ENCODE results near the gene MMP11. TPM values are rescaled to one million over a fixed set of nuclear protein-coding genes. Genes with fewer than 3 reads are reported as not detected.

The MMP11 gene
- total RNA-seq, 1 experiment from 2014 or later = 14.5 TPM

DNA sequence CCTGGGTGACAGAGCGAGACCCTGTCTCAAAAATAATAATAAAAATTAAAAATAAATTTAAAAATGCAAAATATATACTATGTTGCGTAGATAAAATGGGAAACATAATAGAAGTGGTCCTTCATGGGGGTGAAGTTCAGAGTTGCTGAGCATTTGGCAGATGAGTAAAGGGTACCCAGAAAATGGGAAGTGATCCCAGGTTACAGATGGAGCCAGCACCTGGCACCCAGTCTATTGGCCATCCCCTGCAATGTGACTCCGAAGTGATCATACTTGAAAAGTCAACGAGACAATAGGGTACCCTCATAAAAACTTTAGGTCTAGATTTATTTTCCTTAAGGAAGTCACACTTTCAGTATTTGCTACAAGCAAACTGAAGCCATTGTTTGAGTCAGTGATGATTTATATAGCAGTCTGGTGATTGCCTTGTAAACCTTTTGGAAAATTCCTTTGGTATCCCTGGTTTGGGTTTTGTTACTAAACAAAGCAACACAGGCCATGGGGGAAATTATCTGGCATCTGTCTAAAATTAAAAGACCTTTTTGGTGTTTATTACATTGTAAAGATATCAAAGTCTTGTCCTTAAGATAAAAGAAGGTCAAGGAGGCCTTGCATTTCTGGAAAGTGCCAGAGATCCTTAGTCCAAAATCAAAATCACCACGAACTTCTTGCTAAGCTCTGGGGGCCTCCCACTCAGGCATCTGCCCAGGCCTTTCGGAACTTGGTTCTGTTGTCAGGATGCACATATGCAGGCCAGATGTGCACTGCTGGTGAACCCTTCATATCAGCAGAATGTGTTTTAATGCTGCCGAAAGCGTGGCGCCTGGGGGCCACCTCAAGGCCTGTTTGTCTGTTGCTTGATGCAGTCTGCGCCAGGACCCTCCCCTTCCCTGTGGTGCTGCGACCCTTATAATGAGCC lies 18.4 kb downstream of the MMP11 start:
- no peaks in the 10 kb centered on the region for H3K9me3 ChIP-seq (replicated peaks)
- H3K27ac ChIP-seq = peak overlapping the region; percentile 8; the same call in 1 of the 2 replicates
- DNase-seq (ENCODE audit: low read depth in 1 of 2, low spot score in 2 of 2) = peak; percentile 57 to 72
- H3K36me3 ChIP-seq = peaks cover 74% of the 10 kb centered on the region
- H3K4me1 ChIP-seq (replicated peaks) = peaks cover 45% of the 10 kb centered on the region
- no peak overlapping the region for H3K4me3 ChIP-seq
- H3K27me3 ChIP-seq (replicated peaks) = no peaks in the 10 kb centered on the region

DNA sequence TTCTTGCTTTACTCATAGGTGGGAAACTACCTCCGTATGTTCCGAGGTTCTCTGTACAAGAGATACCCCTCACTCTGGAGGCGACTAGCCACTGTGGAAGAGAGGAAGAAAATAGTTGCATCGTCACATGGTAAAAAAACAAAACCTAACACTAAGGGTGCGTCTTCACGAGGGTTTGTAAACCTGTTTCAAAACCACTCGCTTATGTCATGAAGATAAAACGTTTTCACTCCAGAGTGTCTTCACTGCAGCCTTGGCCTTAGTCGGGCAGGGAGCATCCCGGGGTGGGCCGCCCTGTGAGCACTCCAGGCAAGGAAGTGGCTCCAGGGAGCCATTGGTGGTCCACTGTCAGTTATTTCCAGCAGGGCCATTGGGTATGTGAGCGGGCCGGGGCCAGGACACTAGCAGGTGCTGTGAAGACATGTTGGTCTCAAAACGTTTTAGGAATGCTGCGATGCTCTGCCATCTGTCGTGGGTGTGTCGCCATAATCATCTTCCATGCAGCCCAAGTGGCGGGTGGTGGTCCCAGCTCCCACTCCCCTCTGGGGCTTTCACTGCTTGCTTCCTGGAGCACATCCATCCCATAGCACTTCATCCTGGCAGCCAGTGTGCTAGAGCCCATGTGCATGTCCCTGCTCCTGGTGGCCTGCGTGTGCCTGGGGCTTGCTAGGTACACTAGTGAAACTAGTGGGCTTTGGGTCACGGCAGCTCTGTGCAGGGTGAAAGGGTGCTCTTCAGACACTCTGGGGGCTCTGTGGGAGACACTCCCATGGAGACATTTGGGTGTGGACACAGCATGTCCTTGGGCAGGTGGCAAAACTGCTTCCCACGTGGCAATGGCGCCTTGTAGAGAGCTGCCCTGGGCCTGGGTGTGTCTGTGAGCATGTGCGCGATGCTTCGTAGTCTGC lies 19.3 kb downstream of the MMP11 start:
- H3K4me3 ChIP-seq = no peak overlapping the region
- H3K4me1 ChIP-seq (replicated peaks) = peaks cover 39% of the 10 kb centered on the region
- no peak overlapping the region; the same call in 1 of the 2 replicates for H3K27ac ChIP-seq
- no peaks in the 10 kb centered on the region for H3K27me3 ChIP-seq (replicated peaks)
- DNase-seq (ENCODE audit: low read depth in 1 of 2, low spot score in 2 of 2) = no peak
- peaks cover 80% of the 10 kb centered on the region for H3K36me3 ChIP-seq
- no peaks in the 10 kb centered on the region for H3K9me3 ChIP-seq (replicated peaks)

DNA sequence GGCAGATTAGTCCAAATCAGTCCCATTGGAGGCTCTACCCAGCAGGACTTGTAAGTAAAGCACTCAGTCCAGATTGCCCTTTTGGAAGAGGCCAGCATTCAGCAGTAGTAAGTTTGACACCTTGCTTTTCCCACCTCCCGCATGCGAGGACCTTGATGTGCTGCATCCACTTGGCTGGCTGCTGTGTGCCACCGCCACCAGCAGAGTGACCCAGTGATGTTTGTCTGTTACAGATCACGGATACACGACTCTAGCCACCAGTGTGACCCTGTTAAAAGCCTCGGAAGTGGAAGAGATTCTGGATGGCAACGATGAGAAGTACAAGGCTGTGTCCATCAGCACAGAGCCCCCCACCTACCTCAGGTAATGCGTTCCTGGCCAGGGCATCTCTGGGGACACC lies 20.7 kb downstream of the MMP11 start:
- peaks cover 79% of the 10 kb centered on the region for H3K36me3 ChIP-seq
- no peaks in the 10 kb centered on the region for H3K9me3 ChIP-seq (replicated peaks)
- H3K4me1 ChIP-seq (replicated peaks) = peaks cover 32% of the 10 kb centered on the region
- H3K27me3 ChIP-seq (replicated peaks) = no peaks in the 10 kb centered on the region
- DNase-seq (ENCODE audit: low read depth in 1 of 2, low spot score in 2 of 2) = no peak
- no peak overlapping the region for H3K4me3 ChIP-seq
- H3K27ac ChIP-seq = no peak overlapping the region

DNA sequence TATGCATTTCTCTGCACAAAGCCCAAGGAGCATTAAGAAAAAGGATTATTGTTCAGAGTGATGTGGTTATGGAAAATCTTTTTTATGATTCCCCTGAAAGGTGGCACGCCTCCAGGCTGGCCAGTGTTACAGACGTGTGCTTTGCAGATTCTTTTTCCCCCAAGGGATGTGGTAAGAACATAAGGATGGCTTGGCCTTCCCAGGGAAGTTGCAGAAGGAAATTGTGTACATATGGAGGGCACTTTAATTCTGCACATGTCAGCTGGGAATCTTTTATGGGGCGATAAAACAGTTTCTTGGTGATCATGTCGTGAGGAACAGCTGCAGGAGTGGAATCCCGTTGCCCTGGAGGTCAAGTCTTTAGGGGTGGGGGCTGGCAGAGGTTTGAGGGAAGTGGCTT lies 23.8 kb downstream of the MMP11 start:
- no peaks in the 10 kb centered on the region for H3K9me3 ChIP-seq (replicated peaks)
- no peak overlapping the region for H3K27ac ChIP-seq
- no peak for DNase-seq (ENCODE audit: low read depth in 1 of 2, low spot score in 2 of 2)
- peaks cover 82% of the 10 kb centered on the region for H3K36me3 ChIP-seq
- H3K4me3 ChIP-seq = no peak overlapping the region
- H3K27me3 ChIP-seq (replicated peaks) = no peaks in the 10 kb centered on the region
- H3K4me1 ChIP-seq (replicated peaks) = peaks cover 9% of the 10 kb centered on the region

DNA sequence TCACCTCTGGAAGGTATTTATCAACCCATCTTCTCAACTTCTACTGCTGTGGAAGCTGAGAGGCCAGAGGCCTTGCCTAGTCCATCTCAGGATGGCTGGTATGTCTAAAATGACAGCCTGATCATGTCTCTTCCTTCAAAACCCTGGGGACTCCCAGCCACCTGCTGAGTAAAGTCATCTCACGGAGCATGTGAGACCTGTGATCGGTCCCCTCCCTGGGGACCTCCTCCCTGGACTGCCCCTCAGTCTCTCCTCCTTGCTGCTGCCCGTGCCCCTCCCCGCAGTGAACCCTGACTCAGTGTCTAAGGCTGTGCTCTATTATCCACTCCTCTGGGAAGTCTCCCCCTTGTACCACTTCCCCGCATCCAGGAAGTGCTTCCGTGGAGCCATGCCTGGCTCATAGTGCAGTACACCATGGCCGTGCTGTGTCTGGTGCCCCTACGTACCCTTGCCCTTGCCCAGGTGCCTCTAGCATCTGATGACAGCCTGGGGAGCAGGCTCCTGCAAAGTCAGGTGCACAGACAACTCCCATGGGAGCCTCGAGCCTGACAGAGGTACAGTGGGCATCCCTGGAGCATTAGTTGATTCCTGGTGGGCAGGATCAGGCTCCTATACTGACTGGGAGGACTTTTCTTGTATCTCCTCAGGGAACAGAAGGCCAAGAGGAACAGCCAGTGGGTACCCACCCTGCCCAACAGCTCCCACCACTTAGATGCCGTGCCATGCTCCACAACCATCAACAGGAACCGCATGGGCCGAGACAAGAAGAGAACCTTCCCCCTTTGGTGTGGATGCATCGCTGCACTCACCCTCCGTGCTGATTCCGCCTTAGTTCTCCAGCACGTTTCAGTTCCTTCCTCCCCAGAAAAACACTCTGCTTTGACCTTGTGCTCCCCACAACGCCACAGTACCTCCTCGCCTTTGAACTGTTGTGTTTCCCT lies 27.9 kb downstream of the MMP11 start:
- Histone ChIP-seq H3K27ac (no peak overlapping the region), H3K4me1 (replicated peaks) (no peaks in the 10 kb centered on the region), H3K36me3 (peaks cover 83% of the 10 kb centered on the region), H3K4me3 (no peak overlapping the region), H3K27me3 (replicated peaks) (no peaks in the 10 kb centered on the region), H3K9me3 (replicated peaks) (no peaks in the 10 kb centered on the region)
- DNase-seq (ENCODE audit: low read depth in 1 of 2, low spot score in 2 of 2) = no peak

DNA sequence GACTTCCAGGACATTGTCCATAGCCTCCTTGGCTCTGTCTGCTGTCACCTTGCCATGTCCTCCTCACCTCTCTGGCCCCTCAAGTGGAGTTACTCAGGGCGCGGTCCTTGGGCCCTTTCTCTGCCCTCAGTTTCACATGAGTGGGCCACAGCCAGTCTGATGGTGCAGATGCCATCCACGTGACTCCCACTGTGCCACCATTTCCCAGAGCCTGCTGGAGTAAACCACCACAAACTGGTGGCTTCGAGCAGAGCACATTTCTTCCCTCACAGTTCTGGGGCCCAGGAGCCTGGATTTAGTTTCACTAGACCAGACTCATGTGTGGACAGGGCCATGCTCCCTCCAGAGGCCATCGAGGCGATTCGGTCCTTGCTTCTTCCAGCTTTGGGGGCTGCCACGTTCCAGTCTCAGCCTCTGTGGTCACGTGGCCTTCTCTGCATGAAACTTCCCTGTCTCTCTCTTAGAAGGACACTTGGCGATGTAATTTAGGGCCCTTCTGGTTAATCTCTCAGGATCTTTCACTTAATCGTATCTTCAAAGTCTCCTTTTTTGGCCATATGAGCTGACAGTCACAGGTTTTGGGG lies 28.7 kb downstream of the MMP11 start:
- no peak overlapping the region for H3K4me3 ChIP-seq
- no peaks in the 10 kb centered on the region for H3K9me3 ChIP-seq (replicated peaks)
- H3K27ac ChIP-seq = no peak overlapping the region
- DNase-seq (ENCODE audit: low read depth in 1 of 2, low spot score in 2 of 2) = no peak
- no peaks in the 10 kb centered on the region for H3K4me1 ChIP-seq (replicated peaks)
- H3K36me3 ChIP-seq = peaks cover 85% of the 10 kb centered on the region
- no peaks in the 10 kb centered on the region for H3K27me3 ChIP-seq (replicated peaks)

DNA sequence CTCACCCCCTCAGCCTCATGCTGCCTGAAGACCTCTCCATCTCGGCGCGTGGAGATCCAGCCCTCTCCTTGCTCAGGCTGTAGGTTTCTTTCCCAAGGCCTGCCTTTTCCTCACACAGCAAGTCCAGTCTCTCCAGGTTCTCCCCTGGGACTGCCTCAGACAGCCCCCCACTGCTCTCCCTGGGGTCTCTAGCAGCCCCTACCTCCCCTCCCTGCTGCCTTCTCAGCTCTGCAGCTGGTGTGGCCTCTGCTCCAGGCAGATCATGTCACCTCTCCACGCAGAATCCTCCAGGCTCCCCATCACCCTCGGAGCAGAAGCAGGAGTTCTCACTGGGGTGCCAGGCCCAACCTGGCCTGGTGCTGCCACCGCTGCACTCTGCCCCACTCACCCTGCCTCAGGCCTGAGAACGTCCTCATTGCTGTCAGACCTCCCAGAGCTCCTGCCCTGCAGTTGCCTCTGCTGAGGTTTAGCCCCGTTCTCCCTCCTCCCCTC lies 29.3 kb downstream of the MMP11 start:
- Histone ChIP-seq H3K4me3 (no peak overlapping the region), H3K4me1 (replicated peaks) (no peaks in the 10 kb centered on the region), H3K36me3 (peaks cover 86% of the 10 kb centered on the region), H3K27ac (no peak overlapping the region), H3K27me3 (replicated peaks) (no peaks in the 10 kb centered on the region), H3K9me3 (replicated peaks) (no peaks in the 10 kb centered on the region)
- DNase-seq (ENCODE audit: low read depth in 1 of 2, low spot score in 2 of 2) = no peak

DNA sequence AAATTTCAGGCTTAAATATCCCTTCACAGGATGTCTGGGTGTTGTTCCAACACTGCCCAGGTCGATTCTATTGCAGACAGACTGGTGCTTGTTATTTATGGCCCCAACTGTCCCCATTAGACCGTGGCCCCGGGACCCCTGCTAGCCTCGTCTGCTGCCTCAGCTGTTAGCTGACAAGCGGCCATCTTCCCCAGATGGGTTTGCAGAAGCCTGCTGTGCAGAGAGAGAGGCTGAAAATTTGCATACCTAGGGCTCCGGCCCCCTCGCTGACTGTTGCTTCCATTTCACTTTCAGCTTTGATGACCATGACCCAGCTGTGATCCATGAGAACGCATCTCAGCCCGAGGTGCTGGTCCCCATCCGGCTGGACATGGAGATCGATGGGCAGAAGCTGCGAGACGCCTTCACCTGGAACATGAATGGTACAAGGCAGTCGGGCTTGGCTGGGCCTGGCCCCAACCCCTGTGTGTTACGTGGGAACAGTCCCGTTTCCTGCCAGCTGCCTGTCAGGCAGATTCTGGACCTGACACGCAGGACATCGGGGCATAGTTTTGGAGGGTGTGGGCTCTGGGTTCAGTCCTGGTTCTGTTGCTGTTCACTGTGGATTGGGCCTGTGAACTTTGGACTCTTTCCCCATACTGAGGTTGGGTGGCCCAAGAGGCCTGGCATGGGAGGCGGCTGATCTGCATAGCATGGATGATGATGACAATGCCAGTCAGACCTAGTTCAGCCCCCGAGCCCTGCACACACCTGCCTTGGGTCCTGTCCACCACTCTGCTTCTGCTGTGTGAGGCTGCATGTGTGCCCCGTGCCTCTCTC lies 30.6 kb downstream of the MMP11 start:
- Histone ChIP-seq H3K9me3 (replicated peaks) (no peaks in the 10 kb centered on the region), H3K36me3 (peaks cover 86% of the 10 kb centered on the region), H3K4me1 (replicated peaks) (no peaks in the 10 kb centered on the region), H3K27me3 (replicated peaks) (no peaks in the 10 kb centered on the region), H3K4me3 (no peak overlapping the region), H3K27ac (no peak overlapping the region)
- no peak for DNase-seq (ENCODE audit: low read depth in 1 of 2, low spot score in 2 of 2)

DNA sequence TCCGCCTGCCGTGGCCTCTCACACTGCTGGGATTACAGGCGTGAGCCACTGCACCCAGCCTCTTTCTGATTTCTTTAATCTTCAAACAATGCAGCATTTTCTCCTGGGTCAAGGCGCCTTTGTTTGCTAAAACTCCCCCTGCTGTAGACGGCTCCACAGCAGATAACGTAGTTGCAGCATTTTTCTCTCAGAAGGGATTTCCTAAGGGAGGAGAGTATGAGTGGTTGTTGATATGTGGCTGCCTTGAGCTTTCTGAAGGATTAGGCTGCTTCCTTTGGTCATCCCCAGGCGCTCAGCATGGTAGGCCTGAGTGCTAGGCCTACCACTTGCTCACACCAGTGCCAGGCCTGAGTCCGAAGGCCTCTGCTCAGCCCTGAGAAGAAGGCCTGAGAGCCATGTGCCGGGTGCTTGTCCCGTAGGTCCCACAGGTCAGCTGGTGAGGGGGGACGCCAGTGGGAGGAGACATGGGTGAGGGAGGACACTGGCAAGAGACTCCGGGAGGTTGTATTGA lies 32.2 kb downstream of the MMP11 start:
- Histone ChIP-seq H3K27ac (no peak overlapping the region), H3K27me3 (replicated peaks) (no peaks in the 10 kb centered on the region), H3K4me1 (replicated peaks) (no peaks in the 10 kb centered on the region), H3K4me3 (no peak overlapping the region), H3K36me3 (peaks cover 77% of the 10 kb centered on the region), H3K9me3 (replicated peaks) (no peaks in the 10 kb centered on the region)
- no peak for DNase-seq (ENCODE audit: low read depth in 1 of 2, low spot score in 2 of 2)

DNA sequence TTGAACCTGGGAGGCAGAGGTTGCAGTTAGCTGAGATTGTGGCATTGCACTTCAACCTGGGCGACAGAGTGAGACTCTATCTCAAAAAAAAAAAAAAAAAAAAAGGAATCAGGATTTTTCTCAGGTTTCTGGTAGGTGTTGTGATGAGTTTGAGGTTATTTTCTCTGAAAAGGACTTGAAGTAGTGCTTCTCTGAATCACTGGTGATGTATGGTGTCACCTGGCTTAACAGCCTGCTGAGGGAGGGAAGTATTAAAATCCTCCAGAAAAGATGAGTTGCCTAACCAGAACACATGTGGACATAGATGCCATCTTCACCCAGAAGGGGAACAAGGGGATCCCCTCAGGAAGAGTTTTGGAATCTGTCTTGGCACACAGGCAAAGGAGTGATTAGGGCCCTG lies 34.2 kb downstream of the MMP11 start:
- no peak overlapping the region for H3K27ac ChIP-seq
- no peak overlapping the region for H3K4me3 ChIP-seq
- peaks cover 67% of the 10 kb centered on the region for H3K36me3 ChIP-seq
- DNase-seq (ENCODE audit: low read depth in 1 of 2, low spot score in 2 of 2) = no peak
- no peaks in the 10 kb centered on the region for H3K27me3 ChIP-seq (replicated peaks)
- H3K4me1 ChIP-seq (replicated peaks) = no peaks in the 10 kb centered on the region
- H3K9me3 ChIP-seq (replicated peaks) = no peaks in the 10 kb centered on the region

DNA sequence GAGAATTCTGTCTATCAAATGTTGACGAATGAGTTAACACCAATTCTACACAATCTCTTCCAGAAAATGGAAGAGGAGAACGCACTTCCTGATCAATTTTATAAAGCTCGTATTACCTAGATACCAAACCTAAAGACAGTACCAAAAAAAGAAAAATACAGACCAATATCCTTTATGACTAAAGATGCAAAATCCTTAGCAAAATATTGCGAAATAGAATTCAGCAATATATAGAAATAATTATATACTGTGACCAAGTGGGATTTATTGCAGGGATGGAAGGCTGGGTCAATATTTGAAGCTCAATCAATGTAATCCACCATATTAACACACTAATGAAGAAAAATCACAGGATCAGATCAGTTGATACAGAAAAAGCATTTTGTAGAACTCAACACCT lies 39.7 kb downstream of the MMP11 start:
- H3K4me3 ChIP-seq = no peak overlapping the region
- no peaks in the 10 kb centered on the region for H3K4me1 ChIP-seq (replicated peaks)
- H3K27me3 ChIP-seq (replicated peaks) = no peaks in the 10 kb centered on the region
- H3K9me3 ChIP-seq (replicated peaks) = no peaks in the 10 kb centered on the region
- no peak for DNase-seq (ENCODE audit: low read depth in 1 of 2, low spot score in 2 of 2)
- H3K27ac ChIP-seq = no peak overlapping the region
- H3K36me3 ChIP-seq = peaks cover 60% of the 10 kb centered on the region

DNA sequence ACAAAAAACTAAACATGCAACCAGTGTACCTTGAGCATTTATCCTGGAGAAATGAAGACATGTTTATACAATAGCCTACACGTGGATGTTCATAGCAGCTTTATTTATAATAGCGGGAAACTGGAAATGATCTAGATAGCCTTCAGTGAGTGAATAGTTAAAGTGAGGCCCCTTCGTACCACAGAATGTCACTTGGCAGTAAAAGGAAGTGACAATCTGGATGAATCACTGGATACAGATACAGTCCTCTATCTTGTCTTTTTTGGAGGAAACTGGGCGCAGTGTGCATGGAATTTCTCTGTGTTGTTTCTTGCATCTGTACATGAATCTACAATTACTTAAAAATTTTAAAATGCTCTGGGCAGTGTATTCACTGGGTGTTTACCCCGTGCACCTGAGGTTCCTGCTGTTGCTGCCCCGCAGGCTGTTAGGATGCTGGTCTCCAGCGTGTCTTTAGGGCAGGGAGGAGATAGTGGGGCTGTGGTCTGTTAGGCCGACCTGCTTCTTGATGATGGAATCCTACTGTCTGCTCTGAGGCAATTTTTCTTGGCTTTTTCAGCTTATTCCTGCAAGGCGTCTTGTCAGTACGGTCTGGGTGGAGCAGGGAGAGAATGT lies 43.0 kb downstream of the MMP11 start:
- Histone ChIP-seq H3K9me3 (replicated peaks) (no peaks in the 10 kb centered on the region), H3K4me3 (no peak overlapping the region), H3K36me3 (peaks cover 89% of the 10 kb centered on the region), H3K4me1 (replicated peaks) (peaks cover 1% of the 10 kb centered on the region; the same call in 1 of the 2 replicates), H3K27me3 (replicated peaks) (no peaks in the 10 kb centered on the region), H3K27ac (no peak overlapping the region)
- no peak for DNase-seq (ENCODE audit: low read depth in 1 of 2, low spot score in 2 of 2)
